ENCODE data around the gene KYAT1.
A peak's percentile ranks its signal among the peaks of the same experiment; 100 is the strongest.

Gene KYAT1

DNA sequence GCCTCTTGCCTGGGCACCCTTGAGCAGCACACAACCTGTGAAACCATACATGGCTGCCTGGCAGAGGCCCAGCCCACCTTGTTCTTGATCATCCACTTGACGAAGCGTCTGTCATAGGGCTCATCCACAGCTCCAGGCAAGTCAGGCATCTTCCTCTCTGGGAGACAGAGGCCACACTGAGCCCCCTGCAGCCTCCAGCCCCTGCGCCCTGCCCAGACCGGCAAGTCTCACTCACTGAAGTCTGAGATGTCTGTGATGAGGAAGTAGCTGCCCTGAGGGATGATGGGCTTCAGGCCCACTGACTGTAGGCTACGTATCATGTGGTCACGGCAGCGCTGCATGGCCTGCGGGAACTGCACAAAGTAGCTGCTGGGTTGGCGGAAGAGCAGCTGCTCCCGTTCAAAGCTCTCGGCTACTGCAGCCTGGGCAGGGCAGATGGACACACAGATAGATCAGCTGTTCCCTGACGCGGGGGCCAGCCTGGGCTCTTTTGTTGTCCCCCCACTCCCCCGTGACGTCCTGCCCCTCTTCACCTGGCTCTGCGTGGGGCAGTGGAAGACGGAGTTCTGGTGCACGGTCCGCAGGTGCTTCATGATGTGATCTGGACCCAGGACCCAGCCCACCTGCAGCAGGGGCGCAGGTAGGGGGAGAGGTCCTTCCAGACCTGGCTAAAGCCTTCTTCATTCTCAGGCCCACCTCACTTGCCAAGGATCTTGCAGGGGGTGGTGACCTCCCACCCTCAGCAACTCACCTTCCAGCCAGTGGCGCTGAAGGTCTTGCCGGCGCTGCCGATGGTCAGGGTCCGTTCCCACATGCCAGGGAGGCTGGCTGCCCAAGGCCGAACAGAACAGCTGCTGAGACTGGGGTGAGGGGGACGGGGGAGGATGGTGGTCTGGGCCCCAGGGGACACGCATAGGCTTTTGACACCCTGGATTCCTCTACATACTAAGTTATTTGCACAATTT lies 46.2 kb downstream of the KYAT1 start:
- no peak for DNase-seq

DNA sequence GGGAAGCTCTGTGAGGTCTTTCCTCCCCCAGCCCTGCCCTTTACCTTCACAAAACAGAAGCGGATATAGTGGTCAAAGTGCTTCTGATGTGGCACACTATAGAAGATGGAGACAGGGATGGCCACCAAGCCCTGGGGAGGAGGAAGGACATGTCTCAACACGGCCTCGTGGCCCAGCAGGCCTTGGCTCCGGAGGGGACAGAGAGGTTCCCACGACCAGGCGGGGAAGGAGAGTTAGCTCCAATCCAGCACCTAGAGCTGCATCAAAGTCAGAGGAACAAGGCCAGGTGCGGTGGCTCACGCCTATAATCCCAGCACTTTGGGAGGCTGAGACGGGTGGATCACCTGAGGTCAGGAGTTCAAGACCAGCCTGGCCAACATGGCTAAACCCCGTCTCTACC lies 48.1 kb downstream of the KYAT1 start:
- DNase-seq, result no peak

DNA sequence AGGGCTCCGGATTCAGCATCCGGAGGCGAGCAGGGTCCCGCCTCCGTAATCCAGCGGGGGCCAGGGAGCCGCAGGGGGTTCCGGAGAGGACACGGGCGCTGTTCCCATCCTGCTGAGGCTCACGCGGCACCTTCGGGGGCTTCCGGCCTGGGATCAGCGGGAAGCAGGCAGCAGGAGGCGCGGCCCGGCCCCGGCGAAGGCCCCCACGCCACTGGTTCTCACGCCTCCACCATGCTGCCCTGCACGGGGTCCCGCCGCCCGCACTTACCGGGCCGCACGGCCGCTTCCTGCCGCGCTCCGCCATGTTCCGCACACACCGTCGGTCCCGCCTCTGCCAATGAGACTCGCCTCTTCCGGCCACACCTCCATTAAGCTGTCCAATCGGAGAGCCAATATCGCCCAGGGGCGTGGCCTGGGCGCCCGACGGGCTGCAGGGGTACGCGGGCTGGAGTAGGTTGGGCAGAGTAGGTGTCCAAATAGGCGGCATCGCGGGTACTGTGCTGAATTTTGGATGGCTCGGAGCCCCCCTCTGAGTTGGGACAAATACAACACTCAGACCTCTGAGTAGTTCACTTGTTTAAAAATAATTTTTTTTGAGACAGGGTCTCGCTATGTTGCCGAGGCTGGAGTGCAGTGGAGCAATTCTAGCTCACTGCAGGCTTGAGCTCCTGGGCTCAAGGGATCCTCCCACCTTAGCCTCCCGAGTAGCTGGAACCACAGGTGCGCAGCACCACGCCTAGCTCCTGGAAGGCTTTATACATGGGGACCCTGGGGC lies 52.1 kb downstream of the KYAT1 start, which contains the start of gene SPOUT1:
Gene SPOUT1 (minus strand): TSS at position 318 of the 775 bp plus-strand sequence. CDS start 14 bp downstream, at position 304.
- peak; percentile 97 for DNase-seq

DNA sequence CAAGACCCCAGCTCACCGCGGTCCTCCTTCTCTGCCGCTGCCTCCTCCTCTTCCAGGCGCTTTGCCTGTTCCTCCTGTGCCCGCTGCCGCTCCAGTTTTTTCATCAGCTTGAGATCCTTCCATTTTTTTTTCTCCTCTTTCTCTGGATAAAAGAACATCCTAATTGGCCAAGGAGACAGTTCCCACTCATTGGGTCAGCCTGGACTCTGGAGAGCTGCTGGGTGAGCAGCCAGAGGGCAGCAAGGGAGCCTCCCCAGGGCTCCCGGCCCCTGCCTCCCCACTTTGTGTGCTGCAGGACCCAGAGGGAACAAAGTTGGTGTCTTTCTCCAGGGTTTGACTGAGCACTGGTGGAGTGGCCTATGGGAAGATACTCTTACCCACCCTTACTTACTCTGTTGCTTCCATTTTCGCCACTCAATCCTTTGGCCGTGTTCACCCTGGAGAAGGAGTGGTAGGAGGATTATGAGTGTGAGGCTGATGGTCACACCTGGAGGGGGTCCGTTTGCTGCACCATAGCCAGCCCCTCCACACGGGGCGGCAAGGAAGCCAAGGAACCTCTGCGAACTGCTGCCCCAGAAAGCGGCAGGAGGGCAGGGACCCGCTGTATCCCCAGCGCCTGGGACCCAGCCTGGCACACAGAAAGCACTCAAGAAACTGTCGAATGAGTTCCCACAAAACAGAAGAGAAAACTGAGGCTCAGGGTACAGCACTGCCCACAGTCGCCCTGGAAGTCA lies 52.9 kb downstream of the KYAT1 start:
- no peak for DNase-seq

DNA sequence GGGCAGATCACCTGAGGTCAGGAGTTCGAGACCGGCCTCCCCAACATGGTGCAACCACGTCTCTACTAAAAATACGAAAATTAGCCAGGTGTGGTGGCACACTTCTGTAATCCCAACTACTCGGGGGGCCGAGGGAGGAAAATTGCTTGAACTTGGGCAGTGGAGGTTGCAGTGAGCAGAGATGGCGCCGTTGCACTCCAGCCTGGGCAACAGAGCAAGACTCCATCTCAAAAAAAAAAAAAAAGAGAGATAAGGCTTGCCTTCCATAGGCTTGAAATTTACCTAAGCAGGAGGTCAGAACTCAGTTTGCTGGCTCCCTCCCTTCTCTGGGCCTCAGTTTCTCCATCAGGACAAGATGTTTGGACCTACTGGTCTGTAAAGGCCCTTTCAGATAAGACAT lies 53.5 kb downstream of the KYAT1 start:
- DNase-seq, result no peak

DNA sequence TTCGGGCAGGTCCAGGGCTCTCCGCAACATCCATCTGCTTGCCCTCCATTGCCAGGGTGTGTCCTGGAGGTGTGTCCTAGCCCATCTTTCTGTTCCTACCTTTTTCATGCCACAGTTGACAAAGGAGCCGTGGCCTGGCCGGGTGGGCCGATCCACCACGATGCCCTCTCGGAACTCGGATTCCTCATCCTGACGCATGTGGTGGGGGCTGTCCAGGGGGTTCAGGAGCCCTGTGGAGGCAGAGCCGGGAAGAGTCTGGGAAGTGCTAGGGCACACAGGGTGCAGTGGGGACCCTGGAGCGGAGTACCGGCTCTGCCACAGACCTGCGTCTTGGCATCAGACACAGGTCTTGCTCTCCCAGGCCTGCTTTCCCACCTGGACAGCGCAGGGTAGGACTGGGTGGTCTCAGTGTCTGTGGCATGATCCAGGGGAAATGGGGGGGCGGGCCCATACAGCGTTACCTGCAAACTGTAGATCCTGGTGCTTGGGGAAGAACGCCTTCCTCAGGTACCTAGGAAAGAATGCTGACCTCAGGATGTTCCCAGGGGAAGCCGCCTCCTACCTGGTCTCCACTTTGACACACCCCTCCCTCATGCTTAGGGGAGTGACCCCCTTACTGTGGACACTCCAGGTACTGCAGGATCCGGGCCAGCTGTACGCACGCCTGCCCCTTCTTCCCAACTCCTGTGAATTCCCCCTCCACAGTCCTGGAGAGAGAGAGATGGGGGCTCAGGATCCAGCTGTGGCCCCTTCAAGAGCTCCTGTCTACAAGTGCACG lies 55.6 kb downstream of the KYAT1 start:
- DNase-seq, result no peak

DNA sequence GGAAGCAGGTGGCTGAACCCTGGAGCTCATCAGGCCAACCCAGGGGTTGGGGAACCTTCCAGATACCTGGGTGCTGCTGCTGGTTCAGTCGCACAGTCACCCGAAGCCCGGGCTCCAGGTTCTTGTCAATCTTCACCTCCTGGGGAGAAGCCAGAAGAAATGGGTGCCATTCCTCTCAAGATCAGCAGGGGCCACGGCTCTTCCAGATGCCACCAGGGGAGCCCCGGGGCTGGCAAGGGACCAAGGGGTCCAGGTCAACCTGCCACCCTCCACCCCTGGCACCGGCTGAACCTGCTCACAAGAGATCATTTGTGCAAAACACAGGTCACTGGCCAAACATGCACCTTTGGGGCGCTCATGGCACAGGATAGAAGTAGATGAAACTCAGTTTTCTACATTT lies 56.8 kb downstream of the KYAT1 start:
- DNase-seq, result no peak

DNA sequence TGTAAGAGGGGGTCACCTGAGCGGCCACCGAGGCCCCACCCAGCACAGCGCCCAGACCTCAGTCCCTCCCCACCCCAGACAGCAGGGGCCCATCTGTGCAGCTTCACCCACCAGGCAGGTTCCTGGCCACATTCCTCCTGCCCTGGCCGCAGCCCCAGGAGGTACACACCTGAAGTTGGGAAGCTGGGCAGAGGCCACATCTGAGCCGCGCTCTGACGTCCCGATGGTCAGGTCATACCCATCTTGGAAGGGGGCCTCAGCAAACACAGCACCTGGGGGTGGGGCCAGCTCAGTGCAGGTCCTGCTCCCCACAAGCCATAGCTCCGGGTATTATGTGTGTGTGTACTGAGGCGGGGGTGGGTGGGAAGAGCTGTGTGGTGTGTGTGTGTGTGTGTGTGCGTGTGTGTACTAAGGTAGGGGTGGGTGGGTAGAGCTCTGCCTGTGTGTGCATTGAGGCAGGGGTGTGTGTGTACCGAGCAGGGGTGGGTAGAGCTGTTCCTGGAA lies 57.8 kb downstream of the KYAT1 start:
- no peak for DNase-seq

- no peak for DNase-seq
Observed at GRCh38 chr9:128823362-128823902, 58.3 kb downstream of the KYAT1 start.

GRCh38 chr9:128822407-128823042 lies 59.2 kb downstream of the KYAT1 start:
- no peak for DNase-seq

GRCh38 chr9:128821584-128822406 lies 60.0 kb downstream of the KYAT1 start:
- no peak for DNase-seq

DNA sequence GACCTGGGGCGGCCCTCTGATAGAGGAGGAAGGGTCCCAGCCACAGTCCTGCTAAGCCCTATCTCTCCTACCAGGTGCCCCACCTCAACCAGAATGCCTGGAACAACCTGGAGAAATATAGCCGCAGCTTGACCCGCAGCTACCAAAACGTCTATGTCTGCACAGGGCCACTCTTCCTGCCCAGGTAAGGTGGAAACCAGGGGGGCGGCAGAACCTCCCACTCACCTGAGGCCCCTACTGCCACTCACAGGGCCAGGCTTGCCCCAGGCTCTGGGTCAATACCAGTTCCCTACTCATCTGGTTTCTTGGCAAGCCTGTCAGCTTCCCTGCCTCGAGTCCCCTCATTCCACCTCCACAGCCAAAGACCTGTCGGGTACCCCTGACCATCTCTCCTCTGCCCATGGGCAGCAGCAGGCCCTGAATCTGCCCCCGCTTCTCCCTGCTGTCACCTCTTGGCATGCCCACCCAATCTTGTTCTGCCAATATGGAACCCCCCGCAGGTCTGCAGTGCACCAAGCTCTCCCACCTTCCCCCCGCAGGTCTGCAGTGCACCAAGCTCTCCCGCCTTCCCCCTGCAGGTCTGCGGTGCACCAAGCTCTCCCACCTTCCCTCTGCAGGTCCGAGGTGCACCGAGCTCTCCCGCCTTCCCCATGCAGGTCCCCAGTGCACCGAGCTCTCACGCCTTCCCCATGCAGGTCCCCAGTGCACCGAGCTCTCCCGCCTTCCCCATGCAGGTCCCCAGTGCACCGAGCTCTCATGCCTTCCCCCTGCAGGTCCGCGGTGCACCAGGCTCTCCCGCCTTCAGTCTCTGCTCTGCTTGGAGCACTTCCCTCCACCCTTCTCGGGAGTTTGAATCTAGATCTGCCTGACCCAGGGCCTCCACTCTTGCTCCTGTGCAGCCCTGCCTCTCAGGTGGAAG lies 60.8 kb downstream of the KYAT1 start:
- DNase-seq, result no peak

DNA sequence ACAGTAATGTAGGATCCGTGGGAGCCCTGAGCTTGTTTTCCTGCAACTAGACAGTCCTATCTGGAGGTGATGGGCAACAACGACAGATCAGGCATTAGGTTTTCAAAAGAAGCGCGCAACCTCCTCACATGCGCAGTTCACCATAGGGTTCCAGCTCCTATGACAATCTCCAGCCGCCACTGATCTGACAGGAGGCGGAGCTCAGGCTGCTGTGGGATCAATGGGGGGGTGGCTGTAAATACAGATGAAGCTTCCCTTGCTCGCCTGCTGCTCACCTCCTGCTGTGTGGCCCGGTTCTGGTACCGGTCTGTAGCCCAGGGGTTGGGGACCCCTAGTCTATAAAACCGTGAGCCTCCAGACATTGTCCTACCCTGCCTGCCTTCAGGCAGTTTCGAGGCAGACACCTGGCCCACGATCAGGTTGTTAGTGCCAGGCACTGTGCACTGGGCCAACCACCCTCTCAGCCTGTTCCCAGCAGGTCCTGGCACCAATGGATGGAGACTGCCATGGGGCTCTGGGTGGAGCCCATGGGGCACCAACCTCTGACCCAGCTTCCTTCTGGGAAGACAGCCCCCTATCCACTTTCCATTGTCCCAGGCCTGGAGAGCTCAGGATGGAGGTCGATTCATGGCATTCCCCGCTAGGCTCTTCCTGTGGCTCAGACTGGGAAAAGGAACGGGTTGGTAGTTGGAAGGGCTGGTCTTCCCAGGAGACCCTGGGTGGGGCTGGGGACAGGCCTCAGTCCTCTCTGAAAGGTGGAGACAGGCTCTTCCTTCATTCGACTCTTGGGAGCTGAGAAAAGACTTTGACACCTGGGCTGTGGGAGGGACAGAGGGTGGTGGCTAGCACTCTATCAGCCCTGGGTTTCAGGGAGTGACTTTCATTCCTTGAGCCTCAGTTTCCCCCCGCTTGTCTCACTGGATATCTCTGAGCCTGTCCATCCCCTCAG lies 61.8 kb downstream of the KYAT1 start:
- DNase-seq, result no peak

DNA sequence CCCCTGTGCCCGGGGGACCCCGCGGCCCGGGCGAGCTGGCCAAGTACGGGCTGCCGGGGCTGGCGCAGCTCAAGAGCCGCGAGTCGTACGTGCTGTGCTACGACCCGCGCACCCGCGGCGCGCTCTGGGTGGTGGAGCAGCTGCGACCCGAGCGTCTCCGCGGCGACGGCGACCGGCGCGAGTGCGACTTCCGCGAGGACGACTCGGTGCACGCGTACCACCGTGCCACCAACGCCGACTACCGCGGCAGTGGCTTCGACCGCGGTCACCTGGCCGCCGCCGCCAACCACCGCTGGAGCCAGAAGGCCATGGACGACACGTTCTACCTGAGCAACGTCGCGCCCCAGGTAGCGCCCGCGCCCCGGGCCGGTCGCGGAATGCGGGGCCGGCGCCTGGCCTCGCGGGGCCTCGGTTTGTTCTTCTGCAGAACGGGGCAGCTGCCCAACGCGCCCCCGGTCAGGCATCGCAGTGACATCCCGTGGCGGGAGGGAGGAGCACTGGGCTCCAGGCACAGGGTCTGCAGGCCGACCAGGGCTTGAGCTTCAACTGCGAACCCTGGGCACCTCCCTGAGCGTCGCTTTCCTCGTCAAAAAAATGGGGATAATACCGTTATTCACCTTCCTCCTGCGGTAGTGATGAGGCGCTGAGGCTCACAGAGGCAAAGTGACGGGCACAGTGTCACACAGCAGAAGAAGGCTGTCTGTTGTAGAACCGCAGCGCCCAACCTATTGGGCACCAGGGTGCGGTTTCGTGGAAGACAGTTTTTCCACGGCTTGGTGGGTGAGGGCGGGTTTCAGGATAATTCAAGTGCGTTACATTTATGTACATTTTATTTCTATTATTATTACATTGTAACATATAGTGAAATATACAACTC lies 62.7 kb downstream of the KYAT1 start:
- DNase-seq, result no peak

DNA sequence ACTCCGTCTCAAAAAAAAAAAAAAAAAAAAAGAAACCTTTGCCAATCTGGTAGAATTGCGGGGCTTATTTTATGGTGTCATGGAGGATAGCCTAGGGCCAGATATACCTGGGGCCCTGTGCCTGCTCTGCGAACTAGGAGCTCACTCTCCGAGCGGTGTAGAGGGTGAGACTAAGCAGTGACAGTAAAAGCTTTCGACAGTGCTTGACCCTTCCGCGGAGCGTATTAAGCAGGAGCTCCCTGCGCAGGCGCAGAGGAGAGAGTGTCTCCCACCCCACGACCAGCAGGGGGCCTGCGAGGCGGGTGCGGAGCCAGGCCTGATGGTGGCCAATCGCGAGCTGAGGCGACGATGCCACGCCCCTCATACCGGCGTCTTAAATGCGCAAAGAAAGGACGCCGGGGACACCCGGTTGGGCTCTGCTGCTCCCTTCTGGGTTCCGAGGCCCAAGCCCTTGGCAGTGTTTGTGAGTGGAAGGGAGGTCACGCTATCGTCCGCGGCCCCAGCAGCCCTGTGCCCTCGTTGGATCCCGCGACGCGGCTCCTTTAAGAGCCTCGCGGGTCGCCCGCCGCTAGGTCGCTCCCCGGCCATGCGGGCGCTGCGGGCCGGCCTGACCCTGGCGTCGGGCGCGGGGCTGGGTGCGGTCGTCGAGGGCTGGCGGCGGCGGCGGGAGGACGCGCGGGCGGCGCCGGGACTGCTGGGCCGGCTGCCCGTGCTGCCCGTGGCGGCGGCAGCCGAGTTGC lies 63.5 kb downstream of the KYAT1 start, which contains the start of gene ENDOG:
Gene ENDOG (plus strand): TSS at position 402 of the 740 bp plus-strand sequence. CDS start 185 bp downstream, at position 587.
- peak; percentile 98 for DNase-seq

DNA sequence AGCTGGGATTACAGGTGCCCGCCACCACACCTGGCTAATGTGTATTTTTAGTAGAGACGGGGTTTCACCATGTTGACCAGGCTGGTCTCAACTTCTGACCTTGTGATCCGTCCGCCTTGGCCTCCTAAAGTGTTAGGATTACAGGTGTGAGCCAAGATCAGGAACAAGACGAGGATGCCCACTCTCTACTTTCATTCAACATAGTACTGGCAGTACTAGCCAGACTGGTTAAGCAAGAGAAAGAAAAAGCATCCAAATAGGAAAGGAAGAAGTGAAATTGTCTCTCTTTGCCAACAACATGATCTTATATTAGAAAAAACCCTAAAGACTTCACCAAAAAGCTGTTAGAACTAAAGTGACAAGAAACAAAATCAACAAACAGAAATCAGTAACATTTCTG lies 70.9 kb downstream of the KYAT1 start:
- DNase-seq, result no peak

Measured in femur (tissue), 1 donor.